Transverse colon (tissue), 4 donors: ENCODE results near the gene PNCK. TPM values are rescaled to one million over a fixed set of nuclear protein-coding genes. Genes with fewer than 3 reads are reported as not detected.

Source experiments
- DNase-seq: peaks from one replicate; pipeline ENCODE4 v3.0.0-alpha.2; 2019
- H3K27ac ChIP-seq, 4 donors: fragments of 200-600 bp; sonication (generic); 2 replicates each; pipeline ENCODE4 v1.5.1; 2016 to 2018; ENCODE audit warnings: inconsistent platforms in 4 of 4
- H3K27me3 ChIP-seq: fragments of 200-600 bp; sonication (generic); 2 replicates; pipeline ENCODE4 v1.5.1; 2017; ENCODE audit warnings: inconsistent platforms
- H3K36me3 ChIP-seq, 4 donors: fragments of 200-600 bp; sonication (generic); 2 replicates each; pipeline ENCODE4 v1.5.1; 2017 to 2019; ENCODE audit warnings: inconsistent platforms in 4 of 4
- H3K4me1 ChIP-seq, 4 donors: fragments of 200-600 bp; sonication (generic); 2 replicates each; pipeline ENCODE4 v1.5.1; 2017 to 2020; ENCODE audit warnings: inconsistent platforms in 4 of 4
- H3K4me3 ChIP-seq, 4 donors: fragments of 200-600 bp; sonication (generic); 1 replicate in 1 of 4; 2 replicates in 3 of 4; pipeline versions ENCODE4 v1.5.1 to v1.6.1; 2017 to 2019; ENCODE audit warnings: inconsistent platforms in 4 of 4
- H3K9me3 ChIP-seq, 2 donors: fragments of 200-600 bp; sonication (generic); 2 replicates each; pipeline ENCODE4 v1.5.1; 2017 to 2019; ENCODE audit warnings: inconsistent platforms in 2 of 2
- CTCF ChIP-seq, 5 experiments: fragments of 200-600 bp in 3 of 5; fragments of 450-650 bp in 2 of 5; sonication (generic) in 3 of 5; IDR thresholded peaks; 1 replicate in 2 of 5; 2 replicates in 3 of 5; pipeline ENCODE4 v1.5.1; 2016 to 2017; ENCODE audit warnings: antibody characterized with exemption in 5 of 5, inconsistent platforms in 3 of 5, mild to moderate bottlenecking in 2 of 5, moderate library complexity in 1 of 5
- EP300 ChIP-seq: sonication (generic); formaldehyde crosslinking; IDR thresholded peaks from one replicate; pipeline ENCODE4 v1.6.1; 2017; ENCODE audit warnings: antibody characterized with exemption, low read depth
- POLR2A ChIP-seq: fragments of 450-650 bp; IDR thresholded peaks from one replicate; pipeline ENCODE4 v1.6.1; 2016; ENCODE audit warnings: antibody characterized with exemption, mild to moderate bottlenecking, moderate library complexity
- POLR2AphosphoS5 ChIP-seq, 3 donors: sonication (generic); formaldehyde crosslinking; IDR thresholded peaks; one replicate each; pipeline ENCODE4 v1.6.1; 2016; ENCODE audit warnings: antibody characterized with exemption in 3 of 3
- WGBS, 2 donors: methylation state at CpG; one replicate each; pipeline ENCODE4 v1.1.5; 2018; ENCODE audit warnings: low coverage in 1 of 2; 5-methylcytosine and 5-hydroxymethylcytosine counted together
- in situ Hi-C, 4 donors: fragments of 200-750 bp; cut with MboI; loops; one replicate each; pipeline versions ENCODE4 v1.15.0 to v1.15.1; 2017; ENCODE audit warnings: low sequenced_read_pairs in 3 of 4, low pct_ligation_motif_present in 1 of 4, low pct_unique_long_range_greater_than_20kb in 1 of 4
- intact Hi-C: fragments of 100-400 bp; cut with DNase I; formaldehyde crosslinking; loops from one replicate; pipeline ENCODE4 v1.15.1; 2023; ENCODE audit warnings: low total_unique reads
- total RNA-seq, 4 donors: library from RNA; depleted of rRNA; stranded (reverse); fragments of >200 nt; gene quantifications; one replicate each; pipeline ENCODE4 v1.1.0, GENCODE V29; 2016

The PNCK gene
- total RNA-seq, 4 donors from 2014 or later: 6.5 to 74.4 (median 7.9) TPM; not detected in 1

- in situ Hi-C loops: no loop called here
- no peak overlapping the region for H3K27ac ChIP-seq
- no peaks in the 10 kb centered on the region for H3K36me3 ChIP-seq
- intact Hi-C loops: no loop called here
- no peaks in the 10 kb centered on the region for H3K4me1 ChIP-seq
- WGBS, 2 donors: 91% methylated on average over 6 of the region's 7 CpGs; no CpG with 5 or more reads in 1 of the 2 donors
- no peak overlapping the region for H3K4me3 ChIP-seq
- no peaks in the 10 kb centered on the region for H3K27me3 ChIP-seq
- no peak for DNase-seq
- no peaks in the 10 kb centered on the region for H3K9me3 ChIP-seq
- TF ChIP-seq POLR2A (no peak), POLR2AphosphoS5 (IDR thresholded peaks at IDR 0.05) (no peak), EP300 (no peak), CTCF (IDR thresholded peaks at IDR 0.05) (no peak)
These were observed 41.0 kb downstream of the PNCK start for GRCh38 chrX:153632595-153632946.

GRCh38 chrX:153631907-153632594 lies 41.6 kb downstream of the PNCK start:
- in situ Hi-C loops (no loop called here), intact Hi-C loops (no loop called here)
- 90% methylated on average over 19 of the region's 19 CpGs; no CpG with 5 or more reads in 1 of the 2 donors for WGBS, 2 donors
- TF ChIP-seq EP300 (no peak), POLR2A (no peak), POLR2AphosphoS5 (IDR thresholded peaks at IDR 0.05) (no peak), CTCF (IDR thresholded peaks at IDR 0.05) (no peak)
- no peaks in the 10 kb centered on the region for H3K4me1 ChIP-seq
- H3K27ac ChIP-seq: no peak overlapping the region
- DNase-seq: no peak
- H3K27me3 ChIP-seq: no peaks in the 10 kb centered on the region
- no peaks in the 10 kb centered on the region for H3K9me3 ChIP-seq
- no peak overlapping the region for H3K4me3 ChIP-seq
- H3K36me3 ChIP-seq: no peaks in the 10 kb centered on the region

- TF ChIP-seq POLR2A (no peak), POLR2AphosphoS5 (IDR thresholded peaks at IDR 0.05) (no peak), EP300 (no peak)
- in situ Hi-C loops: no loop called here
- Histone ChIP-seq H3K9me3 (no peaks in the 10 kb centered on the region), H3K27ac (no peak overlapping the region), H3K4me1 (no peaks in the 10 kb centered on the region), H3K4me3 (no peak overlapping the region), H3K27me3 (no peaks in the 10 kb centered on the region), H3K36me3 (no peaks in the 10 kb centered on the region)
- DNase-seq: no peak
- intact Hi-C loops: no loop called here
- WGBS, 2 donors: 86% methylated on average over 2 of the region's 2 CpGs; no CpG with 5 or more reads in 1 of the 2 donors
These were observed 42.3 kb downstream of the PNCK start for GRCh38 chrX:153631346-153631745.

GRCh38 chrX:153628665-153629064 lies 44.9 kb downstream of the PNCK start:
- Histone ChIP-seq H3K27me3 (no peaks in the 10 kb centered on the region), H3K27ac (no peak overlapping the region), H3K4me3 (no peak overlapping the region), H3K4me1 (no peaks in the 10 kb centered on the region), H3K9me3 (no peaks in the 10 kb centered on the region), H3K36me3 (no peaks in the 10 kb centered on the region)
- TF ChIP-seq POLR2AphosphoS5 (IDR thresholded peaks at IDR 0.05): no peak
- no peak for TF ChIP-seq EP300
- no peak for TF ChIP-seq CTCF (IDR thresholded peaks at IDR 0.05)
- TF ChIP-seq POLR2A: no peak
- in situ Hi-C loops (no loop called here), intact Hi-C loops (no loop called here)
- no peak for DNase-seq
- WGBS, 2 donors: 83% methylated on average over 6 of the region's 12 CpGs; no CpG with 5 or more reads in 1 of the 2 donors
